M059J (cell line): ENCODE results near the gene NDOR1. TPM values are rescaled to one million over a fixed set of nuclear protein-coding genes. Genes with fewer than 3 reads are reported as not detected.
A peak's percentile ranks its signal among the peaks of the same experiment; 100 is the strongest.

ENCODE experiments used
- DNase-seq: peaks from one replicate; pipeline ENCODE4 v3.0.0-alpha.2; 2012; ENCODE audit warnings: low read depth
- total RNA-seq: library from RNA; depleted of rRNA; stranded (reverse); fragments of >200 nt; shearing (Covaris generic); gene quantifications from 2 replicates; pipeline ENCODE4 v1.2.3, GENCODE V29; 2014

The NDOR1 gene
- total RNA-seq, 1 experiment from 2014 or later, result 17.6 TPM

DNA sequence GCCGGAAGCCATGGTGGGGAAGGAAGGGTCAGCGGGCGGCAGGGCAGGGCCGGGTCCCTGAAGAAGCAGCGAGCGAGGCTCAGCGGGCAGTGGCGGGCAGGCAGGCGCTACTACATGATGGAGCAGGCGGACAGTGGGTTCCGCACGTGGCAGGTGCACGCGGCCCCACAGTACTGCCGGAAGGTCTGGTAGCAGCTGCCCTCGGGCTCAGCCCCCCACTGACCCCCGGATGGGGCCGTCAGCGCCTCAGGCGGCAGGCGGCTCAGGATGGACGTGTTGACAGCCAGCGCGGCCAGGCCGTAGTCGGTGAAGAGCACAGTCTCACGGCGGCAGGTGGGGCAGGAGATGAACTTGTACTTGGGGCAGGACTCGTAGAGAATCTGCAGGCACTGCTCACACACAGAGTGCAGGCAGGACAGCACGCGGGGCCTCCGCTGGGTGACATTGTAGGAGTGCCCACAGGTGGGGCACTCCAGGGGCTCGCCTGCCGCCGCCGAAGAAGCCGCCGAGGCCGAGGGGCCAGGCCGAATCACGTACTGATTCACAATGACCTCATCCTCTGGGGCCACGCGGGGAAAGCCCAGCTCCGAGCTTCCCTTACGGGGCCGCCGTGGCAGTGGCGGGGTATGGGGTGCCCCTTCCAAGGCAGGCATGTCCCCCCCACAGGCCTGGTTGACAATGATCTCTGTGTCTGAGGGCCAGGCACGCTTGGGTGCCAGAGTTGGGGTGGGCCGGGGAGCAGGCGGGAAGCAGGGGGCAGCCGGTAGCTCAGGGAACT, 15.0 kb downstream of the NDOR1 start:
- DNase-seq, result no peak

GRCh38 chr9:137221095-137221505, 15.6 kb downstream of the NDOR1 start:
- DNase-seq, result no peak

DNA sequence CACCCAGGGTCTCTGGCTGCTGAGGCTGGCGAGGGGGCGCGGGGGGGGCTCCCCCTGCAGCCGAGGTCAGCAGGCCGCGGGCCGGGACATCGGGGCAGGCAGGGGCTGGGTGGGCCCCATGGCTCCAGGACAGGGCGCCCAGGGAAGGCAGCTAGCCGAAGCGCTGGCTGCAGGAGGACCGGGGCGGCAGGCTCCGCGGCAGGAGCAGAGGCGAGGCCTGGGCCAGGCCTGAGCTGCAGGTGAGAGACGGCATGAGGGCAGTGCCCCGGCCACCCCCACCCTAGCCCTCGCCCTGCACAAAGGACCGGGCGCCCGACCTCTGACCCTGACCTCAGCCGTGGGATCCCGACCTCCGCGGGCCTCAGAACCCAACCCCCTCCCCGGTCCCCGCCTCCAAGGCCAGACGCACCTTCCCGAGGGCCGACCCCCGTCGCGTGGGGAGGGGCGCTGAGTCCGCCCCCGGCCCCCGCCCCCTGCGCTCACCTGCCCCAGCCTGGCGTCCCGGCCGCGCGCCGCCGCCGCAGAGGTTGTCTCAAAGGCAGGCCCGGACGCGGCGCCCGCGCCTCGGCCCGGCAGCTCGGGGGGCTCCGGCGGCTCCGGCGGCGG, 16.1 kb downstream of the NDOR1 start:
- no peak for DNase-seq

GRCh38 chr9:137222190-137223077, 16.9 kb downstream of the NDOR1 start, which contains the start of gene RNF208:
Gene RNF208, minus strand, starts transcription at chr9:137222240. Its CDS starts 1,028 bp downstream, at chr9:137221212.
- DNase-seq, result no peak

DNA sequence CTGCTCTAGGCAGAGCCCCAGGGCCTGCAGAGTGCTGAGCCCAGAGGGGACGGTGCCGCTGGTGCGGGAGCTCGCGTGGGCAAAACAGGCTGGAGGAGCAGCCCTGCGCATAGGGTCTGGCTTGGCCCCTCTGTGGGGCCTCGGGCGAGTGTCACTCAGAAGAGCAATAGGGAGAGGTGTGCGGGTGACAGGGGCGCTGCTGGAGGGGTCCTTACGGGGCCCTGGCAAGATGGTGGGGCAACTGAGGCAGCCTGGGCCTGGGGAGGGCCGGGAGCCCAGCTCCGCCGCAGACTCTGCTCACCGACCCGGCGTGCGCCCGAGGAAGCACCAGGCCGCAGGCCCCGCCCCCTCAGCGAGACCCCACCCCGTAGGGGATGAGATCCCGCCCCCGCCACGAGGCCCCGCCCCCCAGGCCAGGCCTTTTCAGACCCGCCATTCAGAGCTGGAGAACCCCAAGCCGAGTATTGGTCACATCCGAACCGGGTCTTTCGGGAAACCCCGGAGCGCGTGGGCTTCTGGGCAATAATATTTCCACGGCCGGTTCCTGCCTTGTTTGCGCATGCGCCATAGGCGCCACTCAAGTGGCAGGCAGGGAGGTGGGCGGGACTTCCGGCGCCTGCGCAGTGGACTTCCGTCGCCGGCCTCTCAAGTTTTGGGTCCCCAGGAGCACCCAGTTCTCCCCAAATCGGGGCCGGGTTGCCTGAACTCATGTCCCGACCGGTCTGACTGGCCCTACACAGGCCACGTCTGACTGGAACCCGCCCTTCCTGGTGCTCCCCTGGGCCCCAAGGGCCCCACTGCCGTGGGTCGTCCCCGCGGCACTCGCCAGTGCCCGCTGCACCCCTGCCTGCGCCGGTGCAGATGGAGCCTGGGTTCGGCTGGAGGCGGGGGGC, 17.8 kb downstream of the NDOR1 start:
- peak; percentile 98 for DNase-seq

GRCh38 chr9:137224830-137225694, 19.6 kb downstream of the NDOR1 start, which contains the start of gene CYSRT1:
Gene CYSRT1, plus strand, starts transcription at chr9:137225174. Its CDS starts 448 bp downstream, at chr9:137225622.
- no peak for DNase-seq

DNA sequence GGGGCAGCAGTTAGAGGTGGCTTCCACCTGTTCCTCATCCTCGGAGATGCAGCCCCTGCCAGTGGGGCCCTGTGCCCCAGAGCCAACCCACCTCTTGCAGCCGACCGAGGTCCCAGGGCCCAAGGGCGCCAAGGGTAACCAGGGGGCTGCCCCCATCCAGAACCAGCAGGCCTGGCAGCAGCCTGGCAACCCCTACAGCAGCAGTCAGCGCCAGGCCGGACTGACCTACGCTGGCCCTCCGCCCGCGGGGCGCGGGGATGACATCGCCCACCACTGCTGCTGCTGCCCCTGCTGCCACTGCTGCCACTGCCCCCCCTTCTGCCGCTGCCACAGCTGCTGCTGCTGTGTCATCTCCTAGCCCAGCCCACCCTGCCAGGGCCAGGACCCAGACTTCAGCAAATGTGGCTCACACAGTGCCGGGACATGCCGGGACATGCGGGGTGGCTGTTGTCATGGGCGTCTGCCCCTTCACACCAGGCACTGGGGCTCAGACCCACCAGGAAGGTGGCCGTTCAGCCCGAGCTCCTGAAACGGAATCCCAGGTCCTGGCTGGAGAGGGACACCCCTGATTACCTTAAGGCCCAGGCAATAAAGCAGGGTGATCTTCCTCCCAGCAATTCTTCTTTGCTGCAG, 20.3 kb downstream of the NDOR1 start:
- no peak for DNase-seq

DNA sequence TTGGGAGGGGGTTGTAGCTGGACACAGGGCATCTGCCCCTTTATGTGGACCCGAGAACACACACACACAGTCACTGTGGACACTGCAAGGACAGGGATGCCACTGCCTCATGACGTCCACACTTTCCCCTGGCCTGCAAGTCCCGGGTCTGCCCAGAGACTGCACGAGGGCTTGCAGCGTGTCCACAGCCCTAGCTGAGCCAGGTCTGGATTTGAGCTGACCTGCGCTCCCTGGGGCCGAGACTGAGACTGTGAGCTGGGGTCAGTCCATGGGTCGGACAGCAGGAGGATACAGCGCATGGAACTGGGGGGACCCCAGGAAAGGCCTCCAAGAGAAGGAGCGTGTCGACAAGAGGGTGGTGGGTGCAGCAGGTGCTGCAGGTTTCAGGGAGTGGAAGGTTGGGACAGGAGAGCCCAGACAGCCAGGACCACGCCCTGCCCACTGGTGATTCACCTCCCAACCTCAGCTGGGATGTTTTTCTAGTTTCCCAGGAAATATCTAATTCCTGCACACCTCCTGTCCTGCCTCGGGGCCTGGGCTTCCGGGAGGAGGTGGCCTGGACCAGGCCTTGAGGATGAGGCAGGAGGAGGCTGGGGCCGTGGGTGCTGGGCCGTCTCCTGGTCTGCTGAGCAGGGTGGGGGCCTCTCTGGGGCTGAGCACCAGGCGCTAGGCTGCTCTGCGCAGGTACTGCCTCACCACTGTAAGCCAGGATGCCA, 21.0 kb downstream of the NDOR1 start:
- DNase-seq, result peak; percentile 84

DNA sequence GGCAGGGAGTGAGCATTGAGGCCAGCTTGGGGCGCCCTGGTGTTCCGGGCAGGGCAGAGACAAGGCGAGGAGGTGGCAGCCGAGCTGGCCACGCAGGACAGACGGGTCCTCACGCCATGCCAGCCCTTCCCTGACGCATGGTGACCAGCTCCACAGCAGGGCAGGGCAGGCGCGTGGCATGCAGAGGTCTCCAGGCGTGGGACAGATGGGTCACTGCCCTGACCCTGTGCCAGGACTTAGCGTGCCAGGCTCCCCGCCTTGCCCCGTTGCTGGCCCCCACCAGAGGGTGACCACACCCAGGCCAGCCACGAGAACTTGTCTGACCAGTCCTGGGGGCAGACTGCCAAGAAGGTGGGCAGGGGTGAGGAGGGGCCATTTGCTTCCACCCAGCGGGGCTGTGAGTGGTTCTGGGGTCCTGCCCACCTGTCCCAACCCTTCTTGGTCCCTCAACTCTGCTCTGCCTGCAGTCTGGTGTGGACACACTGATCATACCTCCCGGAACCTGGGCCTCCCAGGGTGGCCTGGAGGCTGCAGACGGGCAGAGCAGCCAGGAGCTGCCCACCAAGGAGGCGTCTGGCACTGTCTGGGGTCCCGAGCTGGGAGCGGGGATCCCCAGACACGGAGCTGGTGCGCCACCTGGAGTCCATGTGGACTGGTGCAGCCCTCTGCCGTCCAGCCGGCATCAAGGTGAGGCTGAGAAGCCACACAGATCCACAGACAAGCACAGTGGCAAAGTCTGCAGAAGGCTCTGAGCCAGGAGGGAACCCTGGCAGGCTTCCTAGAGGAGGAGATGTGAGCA, 21.8 kb downstream of the NDOR1 start, which contains the start of gene RNF224:
Gene RNF224 (plus strand): TSS at position 449 of the 799 bp plus-strand sequence. CDS start 834 bp downstream, outside the sequence.
- peak; percentile 80 for DNase-seq

GRCh38 chr9:137227853-137228505, 22.5 kb downstream of the NDOR1 start:
- no peak for DNase-seq

GRCh38 chr9:137228506-137228967, 23.0 kb downstream of the NDOR1 start:
- no peak for DNase-seq

GRCh38 chr9:137228968-137229896, 23.7 kb downstream of the NDOR1 start:
- no peak for DNase-seq

DNA sequence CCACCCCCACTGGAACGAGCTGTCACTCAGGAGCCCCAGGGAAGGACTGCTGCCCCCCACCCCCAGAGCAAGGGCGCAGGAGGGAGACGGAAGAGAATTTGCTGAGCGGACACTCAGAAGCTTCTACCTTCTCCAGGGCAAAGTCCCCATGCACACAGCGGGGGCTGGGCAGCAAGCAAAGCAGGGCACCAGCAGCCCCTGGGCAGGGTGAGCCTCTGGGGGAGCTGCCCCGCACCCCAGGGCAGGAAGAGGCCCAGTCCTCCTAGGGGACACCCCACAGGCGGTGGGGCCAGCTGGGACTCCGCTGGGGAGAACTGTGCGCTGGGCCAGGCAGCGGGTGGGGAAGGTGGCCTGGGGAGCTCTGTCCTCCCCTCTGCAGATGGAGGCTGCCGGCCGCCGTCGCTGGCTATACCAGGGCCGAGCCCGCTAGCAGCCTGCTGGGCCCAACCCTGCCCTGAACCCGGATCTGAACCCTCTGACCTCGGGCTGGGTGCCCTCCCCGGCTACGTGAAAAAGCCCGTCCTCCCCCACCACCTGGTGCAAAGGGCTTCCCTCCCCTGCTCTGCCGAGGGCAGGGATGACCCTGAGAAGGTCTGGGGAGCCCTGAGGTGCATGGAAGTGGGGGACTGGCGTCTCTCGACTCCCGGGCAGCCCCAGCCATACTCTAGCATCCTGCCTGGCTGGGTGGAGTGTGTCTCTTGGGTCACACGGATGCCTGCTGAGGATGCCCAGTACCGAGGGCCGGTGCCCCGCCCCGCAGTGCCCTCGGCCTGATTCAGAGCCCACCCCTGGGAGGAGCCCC, 24.6 kb downstream of the NDOR1 start:
- DNase-seq, result no peak

GRCh38 chr9:137230705-137231371, 25.3 kb downstream of the NDOR1 start, which contains the start of gene SLC34A3:
Gene SLC34A3, plus strand, starts transcription at chr9:137230901. Its CDS starts 802 bp downstream, at chr9:137231703.
- DNase-seq, result no peak
